ENCODE data around the gene CACNG4. TPM values are rescaled to one million over a fixed set of nuclear protein-coding genes. Genes with fewer than 3 reads are reported as not detected.
"Not testable (repeated sequence)": the region's sequence is repeated elsewhere in the genome, so short reads cannot be mapped to it uniquely, and the experiment has no call there.

CACNG4 gene
- total RNA-seq, 1 experiment from 2014 or later, result not detected

DNA sequence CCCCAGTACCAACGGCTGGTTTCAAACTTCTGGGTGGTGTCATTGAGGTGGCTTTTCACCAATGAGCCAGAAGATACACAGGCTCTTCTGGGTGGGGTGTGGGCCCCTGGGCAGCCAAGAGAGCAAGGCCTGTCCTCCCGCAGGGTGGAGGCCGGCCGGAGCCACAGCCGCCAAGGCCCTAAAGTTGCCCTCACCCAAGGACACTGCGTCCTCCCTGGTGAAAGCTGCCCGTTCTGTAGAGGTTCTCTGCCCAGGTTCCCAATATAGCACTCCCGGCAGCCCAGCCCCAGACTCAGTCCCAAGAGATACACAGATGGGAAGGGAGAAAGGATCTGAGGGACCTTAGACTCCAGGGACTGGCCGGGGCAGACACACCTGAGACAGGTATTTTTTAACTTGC is 69.1 kb downstream of the CACNG4 start:
- H3K9me3 ChIP-seq (ENCODE audit: low read length), result no peaks in the 10 kb centered on the region
- H3K9me2 ChIP-seq (replicated peaks; ENCODE audit: insufficient read depth, low read length), result no peaks in the 10 kb centered on the region
- no peaks in the 10 kb centered on the region for H3K79me2 ChIP-seq (ENCODE audit: low read length)
- no peak overlapping the region for H3K4me3 ChIP-seq (ENCODE audit: low read length)
- H2AFZ ChIP-seq (ENCODE audit: low read length), result no peak overlapping the region
- H3K9ac ChIP-seq (ENCODE audit: low read length), result no peak overlapping the region
- H3K4me2 ChIP-seq (ENCODE audit: low read depth, low read length, poor library complexity, severe bottlenecking), result no peak overlapping the region
- no peaks in the 10 kb centered on the region for H3K27me3 ChIP-seq (ENCODE audit: low read length)
- H3K4me1 ChIP-seq (ENCODE audit: low read length), result no peaks in the 10 kb centered on the region
- no peaks in the 10 kb centered on the region for H3K36me3 ChIP-seq (ENCODE audit: insufficient read depth, low read length)
- no peaks in the 10 kb centered on the region for H4K20me1 ChIP-seq (ENCODE audit: insufficient read depth, low read depth, low read length)
- DNase-seq, result no peak
- H3K27ac ChIP-seq (ENCODE audit: low read length), result no peak overlapping the region

DNA sequence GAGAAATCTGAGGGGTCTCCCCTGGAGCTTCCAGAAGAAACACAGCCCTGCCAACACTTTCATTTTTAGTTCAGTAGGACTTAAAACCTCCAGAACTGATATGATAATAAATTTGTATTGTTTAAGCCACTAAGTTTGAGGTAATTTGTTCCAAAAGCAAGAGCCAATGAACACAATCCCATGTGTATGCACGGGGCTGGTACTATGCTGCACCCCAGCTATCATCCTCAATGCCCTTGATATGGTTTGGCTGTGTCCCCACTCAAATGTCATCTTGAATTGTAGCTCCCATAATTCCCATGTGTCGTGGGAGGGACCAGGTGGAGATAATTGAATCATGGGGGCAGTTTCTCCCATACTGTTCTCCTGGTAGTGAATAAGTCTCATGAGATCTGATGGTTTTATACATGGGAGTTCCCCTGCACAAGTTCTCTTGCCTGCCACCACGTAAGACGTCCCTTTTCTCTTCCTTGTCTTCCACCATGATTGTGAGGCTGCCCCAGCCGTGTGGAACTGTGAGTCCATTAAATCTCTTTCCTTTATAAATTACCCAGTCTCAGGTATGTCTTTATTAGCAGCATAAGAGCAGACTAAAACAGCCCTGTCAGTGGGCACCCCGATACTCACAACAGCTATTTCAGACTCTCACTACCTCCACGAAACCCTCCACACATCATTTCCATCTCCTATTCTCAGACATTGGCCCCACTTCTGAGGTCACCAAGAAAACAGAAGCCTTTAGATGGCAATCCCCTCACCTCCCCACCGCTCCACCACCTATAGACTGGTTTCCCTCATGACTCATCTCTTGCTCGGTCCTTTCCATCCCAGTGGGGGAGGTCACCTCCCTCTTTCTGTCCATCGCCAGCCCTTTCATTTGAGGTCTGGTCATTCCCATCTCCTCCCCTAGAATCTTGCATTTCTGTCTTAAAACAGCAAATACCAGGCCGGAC is 70.9 kb downstream of the CACNG4 start:
- Histone ChIP-seq H3K4me1 (ENCODE audit: low read length) (no peaks in the 10 kb centered on the region), H3K4me3 (ENCODE audit: low read length) (no peak overlapping the region), H3K79me2 (ENCODE audit: low read length) (no peaks in the 10 kb centered on the region), H3K27me3 (ENCODE audit: low read length) (no peaks in the 10 kb centered on the region), H3K36me3 (ENCODE audit: insufficient read depth, low read length) (no peaks in the 10 kb centered on the region), H3K27ac (ENCODE audit: low read length) (no peak overlapping the region), H3K4me2 (ENCODE audit: low read depth, low read length, poor library complexity, severe bottlenecking) (no peak overlapping the region), H4K20me1 (ENCODE audit: insufficient read depth, low read depth, low read length) (no peaks in the 10 kb centered on the region), H3K9me2 (replicated peaks; ENCODE audit: insufficient read depth, low read length) (no peaks in the 10 kb centered on the region), H2AFZ (ENCODE audit: low read length) (no peak overlapping the region), H3K9ac (ENCODE audit: low read length) (no peak overlapping the region), H3K9me3 (ENCODE audit: low read length) (no peaks in the 10 kb centered on the region)
- no peak for DNase-seq

- Histone ChIP-seq H3K27ac (ENCODE audit: low read length) (no peak overlapping the region), H2AFZ (ENCODE audit: low read length) (no peak overlapping the region), H3K9me3 (ENCODE audit: low read length) (no peaks in the 10 kb centered on the region), H3K9ac (ENCODE audit: low read length) (no peak overlapping the region), H3K9me2 (replicated peaks; ENCODE audit: insufficient read depth, low read length) (no peaks in the 10 kb centered on the region), H4K20me1 (ENCODE audit: insufficient read depth, low read depth, low read length) (no peaks in the 10 kb centered on the region), H3K4me1 (ENCODE audit: low read length) (no peaks in the 10 kb centered on the region), H3K4me3 (ENCODE audit: low read length) (no peak overlapping the region), H3K4me2 (ENCODE audit: low read depth, low read length, poor library complexity, severe bottlenecking) (no peak overlapping the region), H3K36me3 (ENCODE audit: insufficient read depth, low read length) (no peaks in the 10 kb centered on the region), H3K79me2 (ENCODE audit: low read length) (no peaks in the 10 kb centered on the region), H3K27me3 (ENCODE audit: low read length) (no peaks in the 10 kb centered on the region)
- DNase-seq, result no peak
Observed at GRCh38 chr17:67038861-67039365, 74.4 kb downstream of the CACNG4 start.

- no peak overlapping the region for H3K4me3 ChIP-seq (ENCODE audit: low read length)
- H3K9me2 ChIP-seq (replicated peaks; ENCODE audit: insufficient read depth, low read length), result no peaks in the 10 kb centered on the region
- no peak overlapping the region for H2AFZ ChIP-seq (ENCODE audit: low read length)
- H3K4me1 ChIP-seq (ENCODE audit: low read length), result no peaks in the 10 kb centered on the region
- DNase-seq, result no peak
- no peaks in the 10 kb centered on the region for H4K20me1 ChIP-seq (ENCODE audit: insufficient read depth, low read depth, low read length)
- H3K4me2 ChIP-seq (ENCODE audit: low read depth, low read length, poor library complexity, severe bottlenecking), result no peak overlapping the region
- H3K9me3 ChIP-seq (ENCODE audit: low read length), result no peaks in the 10 kb centered on the region
- H3K9ac ChIP-seq (ENCODE audit: low read length), result no peak overlapping the region
- H3K79me2 ChIP-seq (ENCODE audit: low read length), result no peaks in the 10 kb centered on the region
- no peak overlapping the region for H3K27ac ChIP-seq (ENCODE audit: low read length)
- no peaks in the 10 kb centered on the region for H3K27me3 ChIP-seq (ENCODE audit: low read length)
- H3K36me3 ChIP-seq (ENCODE audit: insufficient read depth, low read length), result no peaks in the 10 kb centered on the region
Observed at GRCh38 chr17:67040652-67041051, 76.1 kb downstream of the CACNG4 start.

- H4K20me1 ChIP-seq (ENCODE audit: insufficient read depth, low read depth, low read length); H2AFZ ChIP-seq (ENCODE audit: low read length); H3K9me3 ChIP-seq (ENCODE audit: low read length); H3K4me2 ChIP-seq (ENCODE audit: low read depth, low read length, poor library complexity, severe bottlenecking); H3K9ac ChIP-seq (ENCODE audit: low read length); H3K27me3 ChIP-seq (ENCODE audit: low read length); H3K4me3 ChIP-seq (ENCODE audit: low read length); H3K36me3 ChIP-seq (ENCODE audit: insufficient read depth, low read length); H3K9me2 ChIP-seq (replicated peaks; ENCODE audit: insufficient read depth, low read length); H3K4me1 ChIP-seq (ENCODE audit: low read length); DNase-seq; H3K27ac ChIP-seq (ENCODE audit: low read length); H3K79me2 ChIP-seq (ENCODE audit: low read length): not testable (repeated sequence)
Observed at GRCh38 chr17:67041119-67041518, 76.6 kb downstream of the CACNG4 start.

GRCh38 chr17:67041531-67041930 is 77.0 kb downstream of the CACNG4 start:
- no peak overlapping the region for H3K4me2 ChIP-seq (ENCODE audit: low read depth, low read length, poor library complexity, severe bottlenecking)
- no peak overlapping the region for H3K27ac ChIP-seq (ENCODE audit: low read length)
- H2AFZ ChIP-seq (ENCODE audit: low read length), result no peak overlapping the region
- no peaks in the 10 kb centered on the region for H3K4me1 ChIP-seq (ENCODE audit: low read length)
- H3K4me3 ChIP-seq (ENCODE audit: low read length), result no peak overlapping the region
- no peak overlapping the region for H3K9ac ChIP-seq (ENCODE audit: low read length)
- no peaks in the 10 kb centered on the region for H4K20me1 ChIP-seq (ENCODE audit: insufficient read depth, low read depth, low read length)
- no peak for DNase-seq
- H3K9me2 ChIP-seq (replicated peaks; ENCODE audit: insufficient read depth, low read length), result no peaks in the 10 kb centered on the region
- no peaks in the 10 kb centered on the region for H3K27me3 ChIP-seq (ENCODE audit: low read length)
- no peaks in the 10 kb centered on the region for H3K9me3 ChIP-seq (ENCODE audit: low read length)
- H3K79me2 ChIP-seq (ENCODE audit: low read length), result no peaks in the 10 kb centered on the region
- no peaks in the 10 kb centered on the region for H3K36me3 ChIP-seq (ENCODE audit: insufficient read depth, low read length)

DNA sequence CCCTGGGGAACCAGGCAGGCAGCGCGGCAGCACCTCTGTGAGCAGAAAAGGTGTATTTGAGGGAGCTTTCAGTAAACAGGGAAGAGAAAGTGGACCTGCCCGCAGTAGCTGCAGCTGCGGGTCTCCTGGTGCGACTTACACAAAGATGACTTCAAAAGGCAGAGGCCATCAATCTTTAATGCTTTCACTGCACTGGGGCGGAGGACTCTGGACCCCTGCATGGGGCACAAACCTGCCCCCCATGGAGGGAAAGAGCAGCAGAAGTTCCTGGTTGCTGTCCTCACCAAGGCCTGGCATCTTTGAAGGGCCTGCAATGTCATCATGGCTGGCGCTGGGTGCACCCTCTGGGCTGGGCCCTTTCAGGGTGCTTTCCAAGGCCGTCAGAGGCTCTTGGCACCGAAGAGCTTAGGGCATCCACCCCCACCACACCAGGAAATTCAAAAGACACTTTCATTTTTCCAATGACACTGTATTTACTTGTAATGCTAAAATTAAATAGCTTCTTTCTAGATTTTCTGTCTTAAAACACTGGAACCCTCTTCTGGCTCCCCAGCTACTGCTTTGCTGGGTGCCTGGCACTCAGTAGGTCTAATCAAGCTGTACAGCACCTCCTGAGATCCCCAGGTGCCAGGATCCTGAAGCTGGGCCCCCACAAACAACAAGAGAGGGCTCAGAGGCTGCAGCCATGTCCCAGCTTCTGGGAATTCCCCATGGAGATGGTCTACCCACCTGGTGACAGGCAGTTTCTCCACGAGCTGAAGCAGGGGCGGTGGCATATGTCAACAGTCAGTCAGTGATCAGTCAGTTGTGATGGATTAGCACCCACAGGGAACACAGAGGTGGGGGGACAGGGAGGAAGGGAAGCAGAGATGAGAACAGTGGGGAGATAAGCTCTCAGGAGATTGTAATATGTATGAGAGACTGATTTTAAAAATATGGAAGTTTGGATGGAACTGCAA is 77.7 kb downstream of the CACNG4 start:
- no peaks in the 10 kb centered on the region for H3K9me3 ChIP-seq (ENCODE audit: low read length)
- no peaks in the 10 kb centered on the region for H4K20me1 ChIP-seq (ENCODE audit: insufficient read depth, low read depth, low read length)
- H3K27ac ChIP-seq (ENCODE audit: low read length), result no peak overlapping the region
- H3K27me3 ChIP-seq (ENCODE audit: low read length), result no peaks in the 10 kb centered on the region
- no peaks in the 10 kb centered on the region for H3K79me2 ChIP-seq (ENCODE audit: low read length)
- no peak overlapping the region for H3K4me3 ChIP-seq (ENCODE audit: low read length)
- no peak overlapping the region for H2AFZ ChIP-seq (ENCODE audit: low read length)
- no peak for DNase-seq
- H3K4me1 ChIP-seq (ENCODE audit: low read length), result no peaks in the 10 kb centered on the region
- no peaks in the 10 kb centered on the region for H3K9me2 ChIP-seq (replicated peaks; ENCODE audit: insufficient read depth, low read length)
- H3K9ac ChIP-seq (ENCODE audit: low read length), result no peak overlapping the region
- no peaks in the 10 kb centered on the region for H3K36me3 ChIP-seq (ENCODE audit: insufficient read depth, low read length)
- no peak overlapping the region for H3K4me2 ChIP-seq (ENCODE audit: low read depth, low read length, poor library complexity, severe bottlenecking)

DNA sequence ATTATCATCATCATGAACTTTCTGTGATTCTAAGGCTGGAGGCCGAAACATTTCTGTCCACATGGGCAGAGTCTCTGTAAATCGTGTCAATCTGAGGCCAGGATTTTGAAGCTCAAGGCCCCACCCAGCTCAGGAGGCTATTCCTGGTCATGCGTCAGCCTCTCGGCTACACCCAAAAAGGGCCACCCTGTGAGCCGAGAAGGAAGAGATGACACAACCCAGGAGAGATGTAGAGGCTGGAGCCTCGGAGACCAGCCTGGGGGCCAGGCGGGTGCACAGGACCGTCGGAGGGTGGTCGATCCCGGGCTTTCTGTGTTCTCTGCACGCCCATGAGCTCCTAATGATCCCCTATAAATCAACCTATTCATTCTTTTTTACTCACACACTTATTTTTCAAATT is 78.8 kb downstream of the CACNG4 start:
- no peaks in the 10 kb centered on the region for H3K9me2 ChIP-seq (replicated peaks; ENCODE audit: insufficient read depth, low read length)
- H3K36me3 ChIP-seq (ENCODE audit: insufficient read depth, low read length), result no peaks in the 10 kb centered on the region
- no peak overlapping the region for H3K27ac ChIP-seq (ENCODE audit: low read length)
- no peaks in the 10 kb centered on the region for H3K4me1 ChIP-seq (ENCODE audit: low read length)
- no peaks in the 10 kb centered on the region for H3K9me3 ChIP-seq (ENCODE audit: low read length)
- no peak for DNase-seq
- no peak overlapping the region for H3K4me2 ChIP-seq (ENCODE audit: low read depth, low read length, poor library complexity, severe bottlenecking)
- no peaks in the 10 kb centered on the region for H3K79me2 ChIP-seq (ENCODE audit: low read length)
- no peak overlapping the region for H3K4me3 ChIP-seq (ENCODE audit: low read length)
- H3K9ac ChIP-seq (ENCODE audit: low read length), result no peak overlapping the region
- H2AFZ ChIP-seq (ENCODE audit: low read length), result no peak overlapping the region
- 0 out of 2 replicates have a peak, but pooled peaks cover 3% of the 10 kb centered on the region for H3K27me3 ChIP-seq (ENCODE audit: low read length)
- H4K20me1 ChIP-seq (ENCODE audit: insufficient read depth, low read depth, low read length), result no peaks in the 10 kb centered on the region
